NK-92 treated with Interleukin-12 subunit alpha and Interleukin-12 subunit beta, amount 100 ng/mL, for 24 hours (cell line): Measurements from ENCODE around the gene SLC18A3.

Experiments used
- DNase-seq: peaks from one replicate; lab custom pipeline; 2025; lab: John Stamatoyannopoulos, UW

SLC18A3 gene

DNA sequence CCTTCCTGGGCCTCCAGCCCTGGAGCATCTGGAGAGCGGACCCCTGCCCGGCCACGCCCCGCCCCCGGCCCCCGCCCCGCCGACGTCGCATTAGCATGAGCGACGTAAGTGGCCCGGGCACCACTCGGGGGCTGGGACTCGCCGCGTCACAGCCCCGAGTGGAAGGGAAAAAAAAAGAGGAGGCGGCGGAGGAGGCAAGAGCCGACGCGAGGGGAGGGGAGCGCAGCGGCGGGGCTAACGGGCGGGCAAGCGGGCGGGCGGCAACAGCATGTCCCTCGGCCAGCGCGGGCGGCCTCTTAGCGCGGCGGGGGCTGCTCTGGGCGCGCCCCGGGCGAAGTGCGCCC, at the start of gene SLC18A3:
Gene SLC18A3 (plus strand): TSS at position 197 of the 344 bp plus-strand sequence. CDS start 431 bp downstream, outside the sequence.
- DNase-seq = no peak

- no peak for DNase-seq
Observed at GRCh38 chr10:49560526-49560925, 49.6 kb upstream of the SLC18A3 start.

- no peak for DNase-seq
Observed at GRCh38 chr10:49562893-49563292, 47.2 kb upstream of the SLC18A3 start.

DNA sequence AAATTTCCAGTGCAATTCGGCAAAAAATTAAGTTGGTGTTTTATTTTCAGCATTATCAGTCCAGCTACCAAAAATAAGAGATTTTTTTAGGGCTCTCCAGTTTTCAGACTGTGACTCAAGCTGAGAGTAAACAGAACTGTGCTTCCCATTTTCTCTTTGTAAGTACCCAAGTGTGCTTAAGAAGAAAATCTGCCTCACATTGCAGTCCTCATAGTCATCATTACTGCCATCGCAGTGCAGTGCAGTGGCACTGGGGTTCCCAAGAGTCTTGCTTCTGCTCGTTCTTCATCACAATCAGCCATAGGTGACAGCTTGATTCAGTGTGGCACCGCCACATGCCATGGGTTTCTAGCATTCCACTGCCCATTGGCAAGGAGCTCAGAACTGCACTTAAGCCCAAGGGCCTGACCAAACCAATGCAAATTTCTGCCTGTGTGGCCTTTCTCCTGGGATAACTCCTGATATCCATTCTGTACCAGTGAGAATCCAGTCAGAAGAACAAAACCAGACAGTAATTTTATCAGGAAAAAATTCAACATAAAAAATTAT, 45.6 kb upstream of the SLC18A3 start:
- DNase-seq = no peak

DNA sequence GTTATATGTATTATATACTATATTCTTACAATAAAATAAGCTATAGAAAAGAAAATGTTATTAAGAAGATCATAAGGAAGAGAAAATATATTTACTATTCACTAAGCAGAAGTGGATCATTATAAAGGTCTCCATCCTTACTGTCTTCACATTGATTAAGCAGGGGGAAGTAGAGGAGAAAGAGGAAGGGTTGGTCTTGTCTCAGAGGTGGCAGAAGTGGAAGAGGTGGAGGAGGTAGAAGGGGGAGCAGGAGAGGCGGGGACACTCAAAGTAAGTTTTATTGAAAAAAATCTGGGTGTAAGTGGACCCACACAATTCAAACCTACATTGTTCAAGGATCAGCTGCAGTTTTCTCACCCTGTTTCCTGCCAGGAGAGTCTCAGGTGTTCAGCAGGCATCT, 42.3 kb upstream of the SLC18A3 start:
- no peak for DNase-seq

- no peak for DNase-seq
Observed at GRCh38 chr10:49568235-49568634, 41.9 kb upstream of the SLC18A3 start.

DNA sequence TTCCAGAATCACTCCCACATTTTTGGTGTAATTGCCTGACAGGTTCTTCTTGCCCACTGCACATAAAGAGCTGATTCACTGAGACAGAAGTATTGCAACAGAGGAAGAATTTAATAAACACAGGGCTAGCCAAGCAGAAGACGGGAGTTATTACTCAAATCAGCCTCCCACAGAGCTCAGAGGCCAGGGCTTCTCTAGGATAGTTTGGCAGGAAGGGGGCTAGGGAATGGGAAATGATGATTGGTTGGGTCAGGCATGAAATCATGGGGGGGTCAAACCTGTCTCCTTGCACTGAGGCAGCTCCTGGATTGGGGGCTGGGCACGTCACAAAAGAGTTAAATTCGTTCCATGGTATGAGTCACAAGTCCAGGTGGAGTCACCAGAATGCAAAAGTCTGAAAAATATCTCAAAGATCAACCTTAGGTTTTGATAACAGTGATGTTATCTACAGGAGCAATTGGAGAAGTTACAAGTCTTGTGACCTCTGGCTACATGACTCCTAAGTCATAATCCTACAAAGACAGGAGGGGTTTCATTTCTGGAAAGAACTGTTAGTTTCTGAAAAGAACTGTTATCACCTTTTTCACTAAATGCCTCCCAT, 41.0 kb upstream of the SLC18A3 start:
- DNase-seq = no peak

DNA sequence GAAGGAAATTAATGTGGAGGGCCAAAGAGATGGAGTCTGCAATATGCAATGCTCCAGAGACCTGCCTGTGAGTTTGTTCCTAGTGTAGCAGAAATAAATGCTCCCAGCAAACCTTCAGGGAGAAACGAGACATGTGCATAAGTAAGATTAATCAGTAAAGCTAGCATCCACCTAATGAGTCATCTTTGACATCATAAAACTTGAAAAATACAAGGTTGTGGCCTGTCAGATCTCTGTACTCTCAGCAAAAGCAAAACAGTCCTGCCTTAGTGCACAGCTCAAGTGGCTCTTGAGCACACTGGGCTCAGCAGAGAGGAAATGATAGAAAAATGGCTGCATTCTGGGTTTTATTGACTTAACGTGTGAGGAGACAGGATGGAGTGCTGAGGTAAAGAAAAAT, 38.7 kb upstream of the SLC18A3 start:
- no peak for DNase-seq

- no peak for DNase-seq
Observed at GRCh38 chr10:49572594-49573114, 37.5 kb upstream of the SLC18A3 start.

GRCh38 chr10:49575489-49576072, 34.5 kb upstream of the SLC18A3 start:
- no peak for DNase-seq

DNA sequence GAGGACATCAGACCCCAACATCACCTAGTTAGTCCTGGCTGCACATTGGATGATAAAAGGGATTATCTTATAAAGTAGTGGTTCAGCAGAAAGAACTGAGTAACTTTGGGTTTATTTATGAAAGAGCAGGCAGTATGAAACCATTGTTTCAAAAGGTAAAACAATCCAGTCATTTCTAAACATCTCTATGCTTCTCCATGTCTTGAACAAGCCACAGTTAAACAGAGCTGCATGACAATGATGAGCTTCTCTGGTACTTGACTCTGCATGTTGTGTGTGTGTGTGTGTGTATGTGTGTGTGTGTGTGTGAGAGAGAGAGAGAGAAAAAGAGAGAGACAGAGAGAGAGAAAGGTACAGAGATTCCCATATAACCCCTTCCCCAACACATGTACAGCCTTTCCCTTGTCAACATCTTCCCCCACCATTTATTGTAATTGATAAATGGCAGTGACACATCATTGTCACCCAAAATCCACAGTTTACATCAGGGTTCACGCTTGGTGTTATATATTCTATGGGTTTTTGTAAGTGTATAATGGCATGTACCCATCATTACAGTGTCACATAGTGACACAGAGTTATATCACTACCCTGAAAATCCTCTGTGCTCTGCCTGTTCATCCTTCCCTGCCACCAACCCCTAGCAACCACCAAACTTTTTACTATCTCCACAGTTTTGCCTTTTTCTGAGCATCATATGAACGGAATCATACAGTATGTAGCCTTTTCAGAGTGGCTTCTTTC, 32.8 kb upstream of the SLC18A3 start:
- no peak for DNase-seq

- DNase-seq = no peak
Observed at GRCh38 chr10:49578392-49578791, 31.7 kb upstream of the SLC18A3 start.

DNA sequence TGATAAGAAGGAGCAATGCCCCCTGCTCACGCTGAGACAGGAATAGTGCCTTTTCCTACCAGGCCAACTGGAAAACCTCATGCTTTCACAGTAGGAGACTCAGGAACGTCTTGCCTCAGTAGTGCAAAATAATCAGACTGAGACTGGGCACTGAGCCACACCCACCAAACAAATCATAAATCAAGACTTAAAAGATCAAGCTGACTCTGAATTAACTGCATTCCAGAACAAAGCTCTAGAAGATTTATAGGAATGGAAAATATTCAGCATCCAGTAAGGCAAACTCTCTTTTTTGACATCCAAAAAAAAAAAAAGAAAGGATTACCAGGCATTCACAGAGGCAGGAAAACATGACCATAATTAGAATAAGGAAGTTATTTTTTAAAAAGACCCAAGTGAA, 30.5 kb upstream of the SLC18A3 start:
- no peak for DNase-seq

DNA sequence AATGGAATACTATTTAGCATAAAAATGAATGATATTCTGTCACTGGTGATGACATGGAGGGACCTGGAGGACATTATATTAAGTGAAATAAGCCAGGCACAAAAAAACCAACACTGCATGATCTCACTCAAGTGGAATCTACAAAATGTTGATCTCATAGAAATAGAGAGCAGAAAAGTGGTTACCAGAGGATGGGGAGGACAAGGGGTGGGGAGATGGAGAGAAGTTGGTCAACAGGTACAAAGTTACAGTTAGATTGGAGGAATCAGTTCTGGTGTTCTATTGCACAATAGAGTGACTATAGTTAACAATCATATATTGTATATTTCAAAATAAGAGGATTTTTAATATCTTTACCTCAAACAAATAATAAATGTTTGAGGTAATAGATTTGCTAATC, 24.7 kb upstream of the SLC18A3 start:
- no peak for DNase-seq

- no peak for DNase-seq
Observed at GRCh38 chr10:49587981-49588380, 22.1 kb upstream of the SLC18A3 start.

- peak; percentile 33 for DNase-seq
Observed at GRCh38 chr10:49592726-49593563, 17.2 kb upstream of the SLC18A3 start.

- no peak for DNase-seq
Observed at GRCh38 chr10:49593564-49593875, 16.6 kb upstream of the SLC18A3 start.

- no peak for DNase-seq
Observed at GRCh38 chr10:49593998-49594397, 16.1 kb upstream of the SLC18A3 start.

- DNase-seq = no peak
Observed at GRCh38 chr10:49594594-49594993, 15.5 kb upstream of the SLC18A3 start.

GRCh38 chr10:49595003-49595712, 15.0 kb upstream of the SLC18A3 start:
- DNase-seq = no peak

DNA sequence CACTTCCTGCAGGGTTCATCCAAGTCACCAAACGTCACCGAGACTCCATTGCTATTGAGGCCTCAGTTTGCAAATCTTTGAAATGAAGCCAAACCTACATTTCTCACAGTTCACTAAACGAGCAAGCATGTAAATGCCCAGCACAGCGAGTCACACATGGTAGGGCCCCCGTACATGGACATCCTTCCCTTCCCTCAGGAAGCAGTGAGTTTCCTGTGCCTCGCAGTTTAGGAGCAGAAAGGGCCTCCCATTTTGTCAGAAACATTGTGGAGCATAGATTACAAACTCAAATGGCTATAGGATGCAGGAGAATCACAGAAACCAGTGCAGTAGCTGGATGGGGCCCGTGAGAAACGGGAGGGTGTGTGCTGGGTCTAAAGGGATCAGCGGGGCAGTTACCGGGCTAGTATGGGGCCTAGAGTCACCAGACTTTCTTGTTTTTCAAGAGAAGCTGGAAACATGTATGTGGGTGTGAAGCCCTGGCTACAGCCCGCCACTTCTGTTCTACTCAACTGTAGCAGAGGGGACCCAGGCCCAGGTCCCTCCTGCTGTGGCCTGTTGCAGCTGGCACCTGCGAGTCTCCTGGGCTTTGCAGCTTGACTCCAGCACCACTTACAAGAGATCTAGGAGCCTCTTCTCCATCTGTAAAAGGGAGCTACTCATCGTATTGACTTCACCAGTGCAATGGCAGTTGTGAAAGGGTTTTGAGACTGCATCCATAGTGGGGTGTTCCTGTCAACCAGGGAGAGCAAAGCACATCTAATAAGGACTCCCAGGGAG, 14.2 kb upstream of the SLC18A3 start:
- no peak for DNase-seq
